HG02759 (cell line): ENCODE measurements around the gene CROCC.

ENCODE experiments used
- ATAC-seq: cut with Tn5 transposase; IDR thresholded peaks from one replicate; pipeline ENCODE4 v1.9.1; 2021; ENCODE audit warnings: mild to moderate bottlenecking, moderate library complexity; ENCODE audit not compliant: unreplicated experiment

Gene CROCC

DNA sequence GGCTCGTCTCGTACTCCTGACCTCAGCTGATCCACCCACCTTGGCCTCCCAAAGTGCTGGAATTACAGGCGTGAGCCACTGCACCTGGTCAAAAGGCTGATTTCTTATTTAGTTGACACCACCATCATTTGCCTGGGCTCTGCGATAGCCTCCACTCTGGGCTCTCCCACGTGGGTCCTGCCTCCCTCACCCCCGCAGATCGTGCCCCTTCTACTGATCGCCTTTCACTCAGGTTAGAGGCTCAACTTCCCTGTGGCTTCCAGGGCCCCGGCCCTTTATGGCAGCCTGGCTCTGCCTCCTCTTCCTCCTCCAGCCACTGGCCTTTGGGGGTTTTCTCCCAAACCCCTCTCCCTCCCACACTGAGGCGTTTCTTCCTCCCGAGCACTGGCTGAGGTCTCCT is 61.2 kb downstream of the CROCC start:
- ATAC-seq = no peak

DNA sequence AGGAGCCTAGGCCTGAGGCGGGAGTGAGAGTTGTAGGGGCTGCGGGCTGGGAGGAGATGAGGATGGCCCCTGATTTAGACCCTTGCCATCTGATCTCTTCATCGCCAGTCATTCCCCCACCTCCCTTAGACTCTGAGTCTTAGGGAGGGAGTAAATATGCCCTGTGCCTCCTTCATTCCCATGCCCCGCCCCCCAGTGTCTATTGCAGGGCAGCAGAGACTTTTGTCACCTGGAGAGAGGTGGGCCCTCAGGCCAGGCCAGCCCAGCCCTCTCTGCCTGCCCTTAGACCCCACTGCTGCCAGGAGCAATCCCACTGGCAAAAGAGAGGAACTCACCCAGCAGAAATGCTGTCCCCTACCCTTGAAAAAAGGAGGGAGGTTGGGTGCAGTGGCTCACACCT is 61.9 kb downstream of the CROCC start:
- no peak for ATAC-seq

DNA sequence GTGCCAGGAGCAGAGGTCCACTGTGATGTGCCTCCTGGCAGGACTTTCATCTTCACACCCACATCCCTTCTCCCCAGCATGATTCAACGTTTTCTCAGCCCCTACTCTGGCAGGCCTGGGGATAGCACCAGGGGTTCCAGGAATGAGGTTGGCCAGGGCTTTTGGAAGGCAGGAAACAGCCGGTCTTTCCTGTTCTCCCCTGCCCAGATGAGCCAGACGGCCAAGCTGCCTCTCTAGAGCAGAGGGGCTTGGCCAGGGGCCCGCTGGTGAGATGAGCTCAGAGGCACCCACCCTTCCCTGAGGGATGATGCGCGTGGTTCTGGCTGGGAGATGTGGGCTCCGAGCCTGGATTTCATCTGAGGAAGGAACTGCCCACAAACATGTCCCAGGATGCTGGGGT is 63.0 kb downstream of the CROCC start:
- no peak for ATAC-seq

DNA sequence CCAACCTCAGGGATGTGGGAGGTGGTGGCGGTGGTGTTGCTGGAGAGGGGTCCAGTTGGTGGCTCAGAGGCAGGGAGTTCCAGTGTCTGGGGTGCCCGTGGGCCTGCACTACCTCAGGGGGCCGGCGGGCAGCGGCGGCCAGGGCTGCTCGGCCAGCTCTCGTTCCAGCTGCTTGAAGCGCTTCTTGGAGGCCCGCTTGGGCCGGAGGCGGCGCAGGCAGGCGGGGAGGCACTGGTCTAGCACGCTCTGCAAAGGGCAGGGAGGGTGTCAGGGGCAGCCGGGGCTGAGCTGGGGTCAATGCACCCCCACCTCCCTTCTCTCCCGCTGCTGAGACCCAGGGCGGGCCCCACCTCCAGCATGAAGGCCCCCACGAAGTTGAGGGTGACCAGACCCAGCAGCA is 64.4 kb downstream of the CROCC start:
- ATAC-seq = no peak

DNA sequence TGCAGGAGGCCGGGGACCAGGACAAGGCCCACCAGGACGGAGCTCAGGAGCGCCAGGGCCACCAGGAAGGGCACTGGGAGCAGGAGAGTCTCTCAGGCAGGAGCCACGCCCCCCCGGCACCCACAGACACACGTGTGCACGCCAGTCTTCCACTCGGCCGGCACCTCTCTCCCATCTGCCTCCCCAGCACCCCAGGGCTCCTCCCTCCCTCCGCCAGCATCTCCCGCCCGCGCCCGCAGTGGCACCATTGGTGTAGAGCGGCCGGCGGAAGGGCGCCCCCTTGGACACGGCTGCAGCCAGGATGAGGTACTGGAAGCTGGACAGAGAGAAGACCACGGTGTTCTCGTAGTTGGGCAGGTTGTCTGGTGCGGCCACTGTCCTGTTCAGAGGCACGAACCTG is 64.8 kb downstream of the CROCC start:
- no peak for ATAC-seq

DNA sequence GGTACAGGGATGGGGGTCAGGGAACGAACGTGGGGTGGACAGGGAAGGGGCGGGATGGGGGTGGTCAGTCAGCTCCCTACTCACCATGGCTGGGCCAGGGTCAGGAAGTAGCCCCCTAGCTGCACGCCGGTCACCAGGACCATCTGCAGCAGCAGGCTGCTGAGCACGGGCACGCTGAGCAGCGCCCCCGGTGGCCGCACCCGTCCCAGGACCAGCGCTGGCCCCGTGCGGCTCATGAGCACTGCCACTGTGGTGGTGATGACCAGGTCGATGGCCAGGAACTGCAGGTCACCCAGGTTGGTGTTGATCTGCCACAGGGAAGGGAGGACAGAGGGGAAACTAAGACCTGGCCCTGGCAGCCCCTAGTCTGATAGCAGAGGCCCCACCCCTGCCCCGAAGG is 65.2 kb downstream of the CROCC start:
- ATAC-seq = no peak

DNA sequence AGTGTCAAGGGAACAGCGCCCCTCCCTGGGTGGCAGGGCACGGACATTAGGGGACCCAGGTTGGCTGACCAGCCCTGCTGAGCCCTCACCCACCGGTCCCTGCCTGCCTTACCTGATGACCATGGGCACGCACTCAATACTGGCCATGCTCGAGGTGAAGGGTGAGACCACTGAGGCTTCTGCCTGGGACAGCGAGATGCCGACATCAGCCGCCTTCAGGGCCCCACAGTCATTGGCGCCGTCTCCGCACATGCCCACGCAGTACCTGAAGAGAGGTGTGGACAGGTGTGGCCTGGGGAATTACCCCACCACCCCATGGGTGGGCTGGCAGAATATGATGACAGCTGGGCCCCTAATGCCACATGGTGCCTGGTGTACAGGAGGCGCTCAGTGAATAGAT is 66.5 kb downstream of the CROCC start:
- no peak for ATAC-seq

DNA sequence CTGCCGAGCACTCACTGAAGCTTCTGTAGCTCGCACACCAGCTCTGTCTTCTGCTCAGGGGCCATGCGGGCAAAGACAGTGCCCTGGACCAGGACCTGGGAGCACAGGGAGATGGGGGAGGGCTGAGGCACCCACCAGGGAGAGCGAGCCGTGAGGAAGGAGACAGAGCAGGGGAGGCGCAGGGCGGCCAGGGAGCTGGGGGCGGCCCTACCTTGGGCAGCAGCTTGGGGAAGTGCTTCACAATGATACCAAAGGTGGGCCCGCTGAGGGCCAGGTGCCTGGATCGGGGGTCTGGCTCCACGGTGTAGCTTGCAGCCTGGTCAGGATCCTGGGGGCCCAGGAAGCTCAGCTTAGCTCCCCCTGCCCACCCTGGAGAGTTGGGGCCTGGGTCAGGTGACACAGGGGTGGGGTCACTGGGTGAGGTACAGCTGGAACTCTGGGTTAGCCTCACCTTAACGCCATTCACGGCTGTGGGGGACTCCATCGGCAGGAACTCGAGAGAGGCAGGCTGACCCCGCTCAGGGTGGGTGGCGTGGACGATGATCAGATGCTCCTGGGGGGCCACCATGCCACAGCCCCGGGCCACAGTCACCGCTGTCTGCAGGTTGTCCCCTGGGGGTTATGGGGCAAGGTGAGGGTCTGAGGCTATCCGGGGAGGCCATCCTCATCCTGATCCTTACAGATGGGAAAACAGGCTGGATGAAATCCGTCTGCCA is 68.1 kb downstream of the CROCC start:
- ATAC-seq = no peak

DNA sequence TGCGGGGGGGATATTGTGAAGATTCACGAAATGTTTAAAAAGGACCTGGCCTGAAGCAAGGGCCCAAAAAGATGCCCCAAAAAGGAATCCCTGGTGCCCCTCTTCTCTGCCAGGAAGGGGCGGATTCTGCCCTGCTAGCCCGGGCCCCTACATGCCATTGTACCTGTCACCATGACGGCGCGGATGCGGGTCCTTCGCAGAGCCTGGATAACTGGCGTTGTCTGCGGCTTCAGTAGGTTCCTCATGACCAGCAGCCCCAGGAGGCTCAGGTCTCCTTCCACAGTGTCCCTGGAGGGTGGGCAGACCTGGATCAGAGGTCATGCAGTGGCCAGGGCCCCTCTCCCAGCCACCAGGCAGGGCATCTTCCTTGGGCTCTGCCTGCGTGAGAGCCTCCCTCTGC is 69.8 kb downstream of the CROCC start:
- ATAC-seq = no peak

DNA sequence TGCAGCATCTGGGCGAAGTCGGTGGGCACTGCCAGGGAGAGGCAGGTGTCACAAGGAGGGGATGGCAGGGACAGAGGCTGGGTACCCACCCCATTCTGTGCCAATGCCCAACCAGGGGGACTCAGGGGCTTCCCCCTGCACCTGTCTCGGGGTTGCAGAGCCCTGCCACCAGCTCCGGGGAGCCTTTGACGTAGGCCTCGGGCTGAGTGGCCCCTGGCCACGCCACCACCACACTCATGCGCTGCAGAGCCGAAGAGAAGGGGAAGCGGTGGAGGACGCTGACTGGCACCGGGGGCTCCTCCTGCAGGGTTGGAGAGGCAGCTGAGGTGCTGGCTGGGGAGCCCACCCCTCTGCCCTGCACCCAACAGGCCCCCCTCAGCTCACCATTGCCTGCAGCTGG is 70.4 kb downstream of the CROCC start:
- no peak for ATAC-seq

DNA sequence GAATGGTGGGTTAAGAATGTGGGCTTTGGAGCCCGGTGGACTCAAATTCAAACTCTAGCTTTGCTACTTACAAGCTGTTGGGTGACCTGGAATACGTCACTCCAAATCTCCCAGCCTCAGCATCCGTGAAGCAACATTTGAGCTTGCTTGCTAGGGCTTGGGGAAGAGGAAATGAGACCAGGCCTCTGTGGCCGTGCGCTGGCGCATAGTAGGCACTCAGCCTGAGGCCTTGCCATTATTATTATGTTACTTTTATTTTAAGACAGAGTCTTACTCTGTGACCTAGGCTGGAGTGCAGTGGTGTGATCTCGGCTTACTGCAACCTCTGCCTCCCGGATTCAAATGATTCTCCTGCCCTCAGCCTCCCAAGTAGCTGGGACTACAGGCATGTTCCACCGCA is 70.9 kb downstream of the CROCC start:
- ATAC-seq = no peak

DNA sequence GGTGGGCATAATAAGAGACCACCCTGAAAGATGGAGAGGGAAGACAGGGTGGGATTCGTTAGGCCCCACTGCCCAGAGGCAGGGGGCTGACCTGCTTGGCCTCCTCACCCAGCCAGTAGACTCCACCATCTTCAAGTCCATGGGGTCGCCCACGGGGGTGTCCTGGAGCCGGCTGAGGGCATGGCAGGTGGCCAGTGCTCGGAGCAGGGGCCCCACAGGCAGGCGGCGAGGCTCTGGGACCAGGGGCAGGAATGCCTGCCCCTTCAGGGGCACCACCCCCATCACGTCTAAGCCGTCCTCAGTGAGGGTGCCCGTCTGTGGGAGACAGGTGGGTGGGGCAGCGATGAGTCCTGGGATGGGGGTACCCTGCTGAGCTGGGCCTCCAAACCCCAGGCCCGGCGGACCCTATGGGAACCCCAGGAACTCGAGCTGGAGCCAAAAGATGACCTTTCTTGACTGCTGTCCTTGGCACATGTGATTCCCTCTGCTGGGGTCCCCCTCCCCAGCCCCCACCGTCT is 71.8 kb downstream of the CROCC start:
- ATAC-seq = no peak

DNA sequence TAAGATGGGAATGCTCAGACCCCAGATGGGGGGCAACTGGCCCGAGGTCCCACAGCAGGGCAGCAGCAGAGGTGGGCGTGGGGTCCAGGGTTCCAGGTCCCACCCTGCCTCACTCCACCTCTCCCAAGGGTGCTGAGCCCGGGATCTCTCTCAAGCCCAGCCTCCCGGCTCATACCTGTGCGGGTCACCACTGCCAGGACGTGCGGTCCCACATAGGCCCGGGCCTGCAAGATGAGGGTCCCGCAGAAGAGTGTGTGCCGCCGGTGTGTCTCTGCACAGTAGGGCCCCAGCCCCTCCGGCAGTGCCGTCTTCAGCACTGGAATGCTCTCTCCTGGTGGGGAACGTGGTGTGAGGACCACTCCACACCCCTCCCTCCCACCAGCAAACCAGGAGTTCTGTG is 75.1 kb downstream of the CROCC start:
- ATAC-seq = no peak

DNA sequence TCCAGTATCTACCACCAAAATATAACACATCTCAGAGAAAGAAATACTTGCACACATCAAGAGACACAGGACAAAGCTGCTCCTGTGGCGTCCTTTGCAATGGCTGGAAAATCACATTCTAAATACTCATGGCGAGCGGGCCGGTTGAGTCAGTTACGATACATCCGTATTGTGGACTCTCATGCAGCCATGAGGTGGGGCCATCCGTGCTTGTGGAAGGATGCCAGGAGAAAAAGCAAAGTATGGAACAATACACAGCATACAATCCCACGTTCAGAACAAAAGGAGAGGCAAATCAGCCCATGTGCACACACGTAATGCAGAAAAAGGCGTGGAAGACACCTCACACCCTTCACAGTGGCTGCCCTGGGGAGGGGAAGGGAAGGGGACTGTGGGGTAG is 76.9 kb downstream of the CROCC start:
- no peak for ATAC-seq

DNA sequence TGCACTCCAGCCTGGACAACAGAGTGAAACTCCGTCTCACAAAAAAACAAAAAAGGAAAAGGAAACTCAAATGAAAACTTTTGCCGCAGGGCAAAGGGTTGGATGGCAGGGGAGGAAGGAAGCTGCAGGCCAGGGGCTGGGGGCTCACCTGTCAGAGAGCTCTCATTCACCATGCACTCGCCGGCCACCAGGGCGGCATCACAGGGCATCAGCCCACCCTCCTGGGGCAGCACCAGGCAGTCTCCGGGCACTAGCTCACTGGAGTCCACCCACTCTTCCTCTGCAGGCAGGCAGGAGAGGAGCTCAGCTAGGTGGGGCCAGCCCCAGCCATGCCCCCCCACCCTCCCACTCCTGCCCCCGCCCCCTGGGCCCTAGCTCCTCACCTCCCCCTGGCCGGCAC is 78.1 kb downstream of the CROCC start:
- ATAC-seq = no peak

DNA sequence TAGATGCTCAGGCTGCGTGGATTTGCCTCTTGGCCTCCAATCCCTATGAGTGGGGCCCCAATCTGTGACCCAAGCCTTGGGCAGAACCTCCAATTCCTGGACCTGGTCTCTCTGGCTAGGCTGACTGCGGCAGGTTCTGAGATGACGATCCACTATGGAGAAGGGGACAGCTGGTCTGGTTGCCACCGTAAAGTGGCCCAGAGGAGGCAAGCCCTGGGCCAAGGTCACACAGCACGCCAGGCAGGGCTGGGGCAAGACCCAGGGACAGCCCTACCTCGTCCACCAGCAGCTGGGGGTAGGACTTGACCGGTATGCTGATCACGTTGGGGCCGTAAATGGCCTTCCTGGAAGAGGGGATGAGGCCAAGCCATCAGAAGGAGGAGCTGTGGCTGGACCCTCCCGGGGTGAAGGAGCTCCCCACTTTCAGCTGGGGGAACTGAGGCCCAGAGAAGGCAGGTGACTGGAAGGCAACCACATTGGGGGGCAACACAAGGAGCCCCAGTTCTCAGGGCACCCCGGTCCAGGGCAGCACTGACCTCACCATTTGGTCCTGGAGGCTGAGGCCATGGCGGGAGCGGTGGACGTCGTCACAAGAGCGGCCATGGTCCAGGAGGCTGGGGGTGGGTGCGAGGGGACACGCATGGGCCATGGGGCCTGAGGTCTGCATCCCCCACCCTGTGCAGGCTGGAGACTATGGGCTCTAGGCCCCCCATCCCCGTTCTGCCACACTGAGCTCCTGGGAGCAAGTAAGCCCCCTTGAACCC is 80.2 kb downstream of the CROCC start:
- no peak for ATAC-seq

DNA sequence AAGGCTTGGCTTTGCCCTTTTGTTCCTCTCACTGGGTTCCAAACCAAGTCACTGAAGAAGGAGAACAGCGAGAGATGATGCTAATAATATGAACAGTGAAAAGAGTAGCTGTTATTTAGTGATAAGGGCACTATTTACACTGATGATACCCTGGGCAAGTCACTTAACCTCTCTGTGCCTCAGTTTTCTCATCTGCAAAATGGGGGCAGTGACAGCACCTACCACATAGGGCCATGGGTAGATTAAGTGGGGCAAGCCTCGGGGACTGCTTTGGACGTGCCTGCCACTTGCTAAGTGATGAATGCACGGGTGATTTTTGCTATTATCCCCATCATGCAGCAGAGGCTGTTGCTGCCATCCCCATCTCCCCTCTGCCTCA is 80.8 kb downstream of the CROCC start:
- no peak for ATAC-seq

DNA sequence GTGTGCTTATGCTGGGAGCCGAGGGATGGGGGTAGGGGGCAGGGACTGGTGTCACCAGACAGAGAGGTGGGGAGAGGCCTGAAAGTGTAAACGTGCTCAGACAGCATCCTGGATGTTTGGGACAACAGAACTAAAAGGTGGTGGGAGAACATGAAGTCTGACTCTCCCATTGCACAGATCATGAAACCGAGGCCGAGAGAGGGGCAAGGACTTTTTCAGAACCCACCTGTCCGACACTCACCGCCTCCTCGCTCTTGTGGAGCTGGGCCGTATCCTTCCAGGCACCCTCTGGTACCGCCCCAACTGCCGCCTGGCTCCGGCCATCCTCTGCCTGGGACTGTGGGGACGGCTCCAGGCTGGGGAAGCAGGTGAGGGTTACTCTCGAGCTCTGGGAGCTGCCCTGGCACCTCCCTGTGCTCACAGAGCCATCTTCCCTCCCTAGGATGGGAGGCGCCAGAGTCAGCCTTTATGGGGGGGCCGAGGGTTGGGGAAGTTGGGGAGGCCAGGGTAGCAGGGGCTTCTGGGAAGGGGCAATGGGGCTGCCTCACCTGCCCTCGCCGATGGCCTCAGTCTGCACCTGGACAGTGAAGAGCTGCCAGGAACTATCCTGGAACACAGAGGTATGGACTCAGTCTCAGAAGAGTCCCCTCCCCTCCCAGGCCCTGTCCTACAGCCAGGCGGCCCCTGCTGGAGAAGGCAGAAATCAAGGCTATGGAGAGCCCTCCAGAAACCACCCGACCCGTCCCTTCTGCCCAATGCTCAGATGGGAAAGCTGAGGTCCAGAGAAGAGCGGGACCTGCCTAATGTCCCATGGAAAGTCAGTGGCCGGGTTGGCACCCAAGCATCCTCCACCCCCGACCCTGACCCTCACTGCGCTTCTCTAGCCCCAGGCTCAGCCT is 83.0 kb downstream of the CROCC start:
- no peak for ATAC-seq

DNA sequence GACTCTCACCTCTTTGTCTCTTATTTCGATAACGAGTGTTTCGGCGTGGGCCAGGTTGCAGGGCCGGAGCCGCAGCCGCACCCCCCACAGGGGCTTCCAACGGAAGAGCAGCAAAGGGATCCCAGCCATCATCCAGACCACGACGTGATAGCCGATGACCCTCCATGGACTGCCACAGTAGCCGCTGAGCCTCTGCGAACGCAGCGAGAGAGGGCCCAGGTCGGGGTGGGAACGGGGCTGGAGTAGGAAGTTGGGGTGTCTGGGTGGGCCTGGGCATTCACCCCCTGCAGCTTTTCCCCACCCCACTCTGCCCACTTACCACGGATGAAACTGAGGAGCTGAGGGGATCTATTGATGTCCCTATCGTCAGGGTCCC is 83.6 kb downstream of the CROCC start:
- ATAC-seq = no peak

DNA sequence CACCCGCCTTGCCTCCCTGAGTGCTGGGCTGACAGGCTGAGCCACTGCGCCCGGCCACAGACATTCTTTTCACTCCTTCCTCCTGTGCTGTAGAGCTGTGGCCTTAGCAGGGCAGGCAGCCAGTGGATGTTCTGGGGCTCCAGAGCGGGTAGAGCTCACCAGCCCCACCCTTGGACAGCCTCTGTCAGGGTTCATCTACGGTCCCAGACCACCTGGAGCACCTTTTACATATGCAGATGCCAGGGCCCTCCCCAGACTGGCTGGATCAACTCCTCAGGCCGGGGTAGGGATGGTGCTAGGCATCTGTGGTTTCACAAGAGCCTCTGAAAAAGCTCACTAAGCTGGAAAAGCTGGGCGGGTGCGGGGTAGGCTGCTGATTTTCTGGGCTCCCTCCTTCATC is 85.4 kb downstream of the CROCC start:
- no peak for ATAC-seq

DNA sequence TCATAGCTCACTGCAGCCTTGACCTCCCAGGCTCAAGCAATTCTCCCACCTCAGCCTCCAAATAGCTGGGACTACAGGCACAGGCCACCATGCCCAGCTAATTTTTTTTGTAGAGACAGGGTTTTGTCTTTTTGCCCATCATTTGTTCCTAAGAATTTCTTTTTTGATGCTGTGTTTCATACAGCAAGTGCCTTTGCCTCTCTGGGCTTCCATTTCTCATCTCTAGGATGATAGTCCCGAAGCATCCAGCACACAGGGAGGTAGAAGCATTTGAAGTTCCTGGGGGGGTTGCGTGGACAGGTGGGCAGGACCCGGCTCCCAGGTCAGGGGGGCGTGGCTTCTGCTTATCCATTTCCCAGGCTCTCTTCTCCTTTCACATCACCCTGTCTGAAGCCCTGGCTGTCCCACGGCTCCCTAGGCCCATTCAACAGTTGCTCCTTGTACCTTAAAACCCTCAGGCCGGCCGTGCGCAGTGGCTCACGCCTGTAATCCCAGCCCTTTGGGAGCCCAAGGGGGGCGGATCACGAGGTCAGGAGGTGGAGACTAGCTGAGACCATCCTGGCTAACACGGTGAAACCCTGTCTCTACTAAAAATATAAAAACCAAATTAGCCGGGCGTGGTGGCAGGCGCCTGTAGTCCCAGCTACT is 86.6 kb downstream of the CROCC start:
- ATAC-seq = no peak
